GM19351 (cell line): Measurements from ENCODE around the gene OPRD1.

Experiments
- ATAC-seq: cut with Tn5 transposase; IDR thresholded peaks from one replicate; pipeline ENCODE4 v1.9.1; 2021; ENCODE audit warnings: mild to moderate bottlenecking, moderate library complexity; ENCODE audit not compliant: unreplicated experiment

Gene OPRD1

GRCh38 chr1:28902738-28903137, 90.8 kb downstream of the OPRD1 start:
- ATAC-seq, result no peak

GRCh38 chr1:28905921-28906666, 94.1 kb downstream of the OPRD1 start:
- no peak for ATAC-seq

GRCh38 chr1:28909198-28909597, 97.2 kb downstream of the OPRD1 start:
- ATAC-seq, result no peak

- no peak for ATAC-seq
These were observed 98.6 kb downstream of the OPRD1 start for GRCh38 chr1:28910379-28911115.

- no peak for ATAC-seq
These were observed 101.8 kb downstream of the OPRD1 start for GRCh38 chr1:28913786-28914227.

- peak; percentile 85 for ATAC-seq
These were observed 102.5 kb downstream of the OPRD1 start, which contains the start of gene EPB41 for GRCh38 chr1:28914228-28915030. TSS of gene EPB41 (plus strand) at chr1:28914569. CDS start at chr1:28987438, 72,869 bp downstream.

GRCh38 chr1:28915031-28915895, 103.3 kb downstream of the OPRD1 start:
- ATAC-seq, result peak; percentile 13

GRCh38 chr1:28917757-28918118, 105.8 kb downstream of the OPRD1 start:
- no peak for ATAC-seq
